Vagina (tissue), 2 donors: Measurements from ENCODE around the gene TMEM163. TPM values are rescaled to one million over a fixed set of nuclear protein-coding genes. Genes with fewer than 3 reads are reported as not detected.

Source experiments
- DNase-seq, 2 donors: peaks; one replicate each; pipeline ENCODE4 v3.0.0-alpha.2; 2017; ENCODE audit errors: extremely low spot score in 2 of 2
- H3K27ac ChIP-seq: fragments of 200-600 bp; sonication (generic); one replicate; pipeline ENCODE4 v1.5.1; 2019
- H3K27me3 ChIP-seq: fragments of 200-600 bp; sonication (generic); one replicate; pipeline ENCODE4 v1.5.1; 2019
- H3K36me3 ChIP-seq, 2 donors: fragments of 200-600 bp; sonication (generic); one replicate each; pipeline ENCODE4 v1.5.1; 2017 to 2019
- H3K4me1 ChIP-seq: fragments of 200-600 bp; sonication (generic); one replicate; pipeline ENCODE4 v1.5.1; 2019
- H3K4me3 ChIP-seq, 2 donors: fragments of 200-600 bp; sonication (generic); 1 replicate in 1 of 2; 2 replicates in 1 of 2; pipeline ENCODE4 v1.5.1; 2016 to 2019
- H3K9me3 ChIP-seq: fragments of 200-600 bp; sonication (generic); one replicate; pipeline ENCODE4 v1.5.1; 2019
- CTCF ChIP-seq, 3 experiments: fragments of 450-650 bp in 2 of 3; fragments of 200-600 bp in 1 of 3; sonication (generic) in 1 of 3; IDR thresholded peaks; one replicate each; pipeline ENCODE4 v1.5.1; 2017 to 2019; ENCODE audit warnings: antibody characterized with exemption in 3 of 3, mild to moderate bottlenecking in 2 of 3, moderate library complexity in 2 of 3
- POLR2A ChIP-seq, 2 donors: fragments of 450-650 bp; IDR thresholded peaks; one replicate each; pipeline ENCODE4 v1.6.1; 2017; ENCODE audit warnings: antibody characterized with exemption in 2 of 2, mild to moderate bottlenecking in 2 of 2, moderate library complexity in 2 of 2
- POLR2AphosphoS5 ChIP-seq, 2 donors: sonication (generic); formaldehyde crosslinking; IDR thresholded peaks; one replicate each; pipeline ENCODE4 v1.9.0; 2017; ENCODE audit warnings: antibody characterized with exemption in 2 of 2, mild to moderate bottlenecking in 2 of 2, low read depth in 1 of 2; ENCODE audit not compliant: insufficient read depth in 1 of 2
- intact Hi-C: fragments of 100-400 bp; cut with DNase I; formaldehyde crosslinking; loops from one replicate; pipeline ENCODE4 v1.15.1; 2023
- total RNA-seq: library from RNA; depleted of rRNA; stranded (reverse); fragments of >200 nt; gene quantifications from one replicate; pipeline ENCODE4 v1.2.3, GENCODE V29; 2016

Gene TMEM163
- total RNA-seq, 1 donor from 2014 or later, result not detected

- Histone ChIP-seq H3K4me1 (peaks cover 9% of the 10 kb centered on the region), H3K9me3 (no peaks in the 10 kb centered on the region), H3K27me3 (no peaks in the 10 kb centered on the region), H3K27ac (no peak overlapping the region), H3K4me3 (no peak overlapping the region), H3K36me3 (no peaks in the 10 kb centered on the region)
- intact Hi-C loops, result no loop called here
- no peak for DNase-seq
- TF ChIP-seq POLR2A (IDR thresholded peaks at IDR 0.05) (no peak), POLR2AphosphoS5 (IDR thresholded peaks at IDR 0.05; ENCODE audit: insufficient read depth in 1 of 2, low read depth in 1 of 2) (no peak), CTCF (IDR thresholded peaks at IDR 0.05) (no peak)
These were observed 302.8 kb downstream of the TMEM163 start for GRCh38 chr2:134416018-134416417.

DNA sequence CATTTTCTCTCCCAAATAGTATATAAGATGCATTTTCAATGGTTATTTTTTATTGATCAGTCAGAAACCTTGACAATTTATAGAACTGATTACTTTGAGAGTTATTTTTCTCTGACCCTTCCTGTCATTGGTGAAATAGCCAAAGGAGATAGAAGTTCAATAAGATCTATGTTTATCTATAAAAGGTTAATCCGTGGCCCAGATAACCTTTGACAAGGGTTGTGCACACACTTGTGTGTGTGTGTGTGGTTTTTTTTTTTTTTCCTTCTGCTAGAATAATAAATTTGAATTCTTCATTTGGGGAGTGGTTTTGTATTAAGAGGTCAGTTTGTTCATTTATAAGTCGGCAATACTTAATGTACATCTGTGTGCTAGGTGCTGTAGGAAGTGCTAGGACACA is 304.9 kb downstream of the TMEM163 start:
- H3K27ac ChIP-seq, result no peak overlapping the region
- H3K4me3 ChIP-seq, result no peak overlapping the region
- DNase-seq, result no peak
- intact Hi-C loops, result loop anchor here (5.0 kb wide), 1 partner anchor 292 kb away; no protein-coding TSS in a partner anchor
- H3K36me3 ChIP-seq, result no peaks in the 10 kb centered on the region
- no peaks in the 10 kb centered on the region for H3K27me3 ChIP-seq
- H3K4me1 ChIP-seq, result peaks cover 19% of the 10 kb centered on the region
- no peaks in the 10 kb centered on the region for H3K9me3 ChIP-seq
- TF ChIP-seq POLR2AphosphoS5 (IDR thresholded peaks at IDR 0.05; ENCODE audit: insufficient read depth in 1 of 2, low read depth in 1 of 2), result no peak
- no peak for TF ChIP-seq POLR2A (IDR thresholded peaks at IDR 0.05)
- TF ChIP-seq CTCF (IDR thresholded peaks at IDR 0.05), result no peak

GRCh38 chr2:134413430-134413829 is 305.4 kb downstream of the TMEM163 start:
- intact Hi-C loops, result loop anchor here (5.0 kb wide), 1 partner anchor 291 kb away; no protein-coding TSS in a partner anchor
- H3K4me3 ChIP-seq, result no peak overlapping the region
- H3K9me3 ChIP-seq, result no peaks in the 10 kb centered on the region
- no peaks in the 10 kb centered on the region for H3K27me3 ChIP-seq
- TF ChIP-seq CTCF (IDR thresholded peaks at IDR 0.05) (no peak), POLR2A (IDR thresholded peaks at IDR 0.05) (no peak), POLR2AphosphoS5 (IDR thresholded peaks at IDR 0.05; ENCODE audit: insufficient read depth in 1 of 2, low read depth in 1 of 2) (no peak)
- H3K36me3 ChIP-seq, result no peaks in the 10 kb centered on the region
- no peak for DNase-seq
- H3K27ac ChIP-seq, result no peak overlapping the region
- peaks cover 24% of the 10 kb centered on the region for H3K4me1 ChIP-seq

GRCh38 chr2:134412639-134412999 is 306.2 kb downstream of the TMEM163 start:
- no peak for TF ChIP-seq POLR2AphosphoS5 (IDR thresholded peaks at IDR 0.05; ENCODE audit: insufficient read depth in 1 of 2, low read depth in 1 of 2)
- Histone ChIP-seq H3K27ac (no peak overlapping the region), H3K4me3 (no peak overlapping the region), H3K4me1 (peaks cover 24% of the 10 kb centered on the region), H3K36me3 (no peaks in the 10 kb centered on the region), H3K27me3 (no peaks in the 10 kb centered on the region), H3K9me3 (no peaks in the 10 kb centered on the region)
- no peak for DNase-seq
- intact Hi-C loops, result loop anchor here (5.0 kb wide), 1 partner anchor 290 kb away; no protein-coding TSS in a partner anchor

- no peak for DNase-seq
These were observed 306.8 kb downstream of the TMEM163 start for GRCh38 chr2:134411828-134412638.

More at GRCh38 chr2:134411828-134412638, 306.8 kb downstream of the TMEM163 start:
- TF ChIP-seq CTCF (IDR thresholded peaks at IDR 0.05) (peak in 2 of 3 experiments; percentile 68 to 74), POLR2AphosphoS5 (IDR thresholded peaks at IDR 0.05; ENCODE audit: insufficient read depth in 1 of 2, low read depth in 1 of 2) (no peak)
- Histone ChIP-seq H3K4me3 (no peak overlapping the region), H3K27me3 (no peaks in the 10 kb centered on the region), H3K9me3 (no peaks in the 10 kb centered on the region), H3K36me3 (no peaks in the 10 kb centered on the region), H3K4me1 (peaks cover 27% of the 10 kb centered on the region), H3K27ac (no peak overlapping the region)
- intact Hi-C loops, result loop anchor here (5.0 kb wide), 1 partner anchor 290 kb away; no protein-coding TSS in a partner anchor
